ENCODE measurements around the gene C3orf52.

DNA sequence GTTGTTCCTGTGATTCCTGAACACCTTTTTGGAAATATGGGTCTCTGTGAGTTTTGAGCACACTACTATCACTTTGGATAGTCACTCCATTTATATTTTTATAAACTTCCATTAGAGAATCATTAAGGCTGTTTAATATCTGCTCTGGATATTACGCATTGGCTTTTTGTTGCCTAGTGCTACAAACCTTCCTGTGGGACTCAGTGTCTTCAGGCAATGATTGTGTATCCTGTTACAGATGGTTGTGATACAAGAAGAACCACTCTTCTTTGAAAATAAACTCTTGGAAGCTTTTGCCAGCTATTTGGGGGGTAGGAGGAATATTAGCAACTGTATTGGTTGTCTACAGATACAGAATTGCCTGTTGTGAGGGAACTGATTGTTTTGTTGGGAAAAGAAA, 31.2 kb downstream of the C3orf52 start:
- TF ChIP-seq CTCF (IDR thresholded peaks at IDR 0.05; ENCODE audit: borderline replicate concordance, extremely low read depth, low read length, poor library complexity, severe bottlenecking) (no peak), EZH2 (IDR thresholded peaks at IDR 0.05; ENCODE audit: borderline replicate concordance, low read depth, low read length, severe bottlenecking) (no peak)
